Chondrocyte (in vitro differentiated cells): ENCODE data around the gene LRRC49. TPM values are rescaled to one million over a fixed set of nuclear protein-coding genes. Genes with fewer than 3 reads are reported as not detected.
"Not testable (repeated sequence)": the region's sequence is repeated elsewhere in the genome, so short reads cannot be mapped to it uniquely, and the experiment has no call there.

Experiments used
- DNase-seq: peaks from one replicate; pipeline ENCODE4 v3.0.0; 2021; ENCODE audit warnings: mixed read lengths, low spot score
- H3K27ac Mint-ChIP-seq: one replicate; pipeline ENCODE4 v1.8.0; 2021; ENCODE audit warnings: mild to moderate bottlenecking, moderate library complexity, mixed read lengths; ENCODE audit not compliant: unreplicated experiment
- H3K27me3 Mint-ChIP-seq: 2 replicates; pipeline ENCODE4 v1.8.0; 2021; ENCODE audit warnings: low read depth, mixed read lengths
- H3K36me3 Mint-ChIP-seq: 2 replicates; pipeline ENCODE4 v1.8.0; 2021; ENCODE audit warnings: low read depth, mixed read lengths
- H3K4me1 Mint-ChIP-seq: 2 replicates; pipeline ENCODE4 v1.8.0; 2021; ENCODE audit warnings: low read depth, mild to moderate bottlenecking, mixed read lengths
- H3K4me3 Mint-ChIP-seq: one replicate; pipeline ENCODE4 v1.8.0; 2021; ENCODE audit warnings: mild to moderate bottlenecking, moderate library complexity, mixed read lengths; ENCODE audit not compliant: unreplicated experiment
- H3K9me3 Mint-ChIP-seq: 2 replicates; pipeline ENCODE4 v1.8.0; 2021; ENCODE audit warnings: low read depth, mixed read lengths
- total RNA-seq: library from RNA; stranded (reverse); gene quantifications from 3 replicates; pipeline ENCODE4 v1.2.1, GENCODE V29; 2021
- TF ChIP-seq, protein P1 (sequence below): fragments of 200-600 bp; sonication (generic); IDR thresholded peaks from 2 replicates; pipeline ENCODE4 v1.5.0; 2021; ENCODE audit warnings: antibody characterized with exemption, mild to moderate bottlenecking, moderate library complexity

Gene LRRC49
- total RNA-seq, 1 donor from 2014 or later = 8.8 TPM

DNA sequence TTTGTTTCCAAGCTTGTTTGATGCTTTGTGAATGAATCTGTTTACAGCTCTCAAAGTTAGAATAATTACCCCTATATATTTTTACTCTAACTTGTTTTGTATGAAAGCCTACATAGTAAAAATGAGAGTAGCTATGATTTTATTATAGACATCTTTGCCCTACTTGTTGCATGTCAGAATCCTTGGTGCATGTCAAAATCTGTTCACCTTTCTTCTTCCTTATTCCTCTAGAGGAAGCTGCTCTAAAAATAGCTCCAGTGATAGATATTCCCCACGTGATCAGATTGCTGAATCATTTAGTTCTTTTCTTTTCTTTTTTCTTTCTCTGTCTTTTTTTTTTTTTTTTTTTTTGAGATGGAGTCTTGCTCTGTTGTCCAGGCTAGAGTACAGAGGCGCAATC is 39.8 kb downstream of the LRRC49 start:
- no peak for DNase-seq
- Mint-ChIP-seq H3K4me3 (no peak overlapping the region), H3K27me3 (no peaks in the 10 kb centered on the region), H3K9me3 (peaks cover 3% of the 10 kb centered on the region), H3K36me3 (peaks cover 8% of the 10 kb centered on the region), H3K27ac (no peak overlapping the region), H3K4me1 (peaks cover 3% of the 10 kb centered on the region)
- TF ChIP-seq, protein P1, sequence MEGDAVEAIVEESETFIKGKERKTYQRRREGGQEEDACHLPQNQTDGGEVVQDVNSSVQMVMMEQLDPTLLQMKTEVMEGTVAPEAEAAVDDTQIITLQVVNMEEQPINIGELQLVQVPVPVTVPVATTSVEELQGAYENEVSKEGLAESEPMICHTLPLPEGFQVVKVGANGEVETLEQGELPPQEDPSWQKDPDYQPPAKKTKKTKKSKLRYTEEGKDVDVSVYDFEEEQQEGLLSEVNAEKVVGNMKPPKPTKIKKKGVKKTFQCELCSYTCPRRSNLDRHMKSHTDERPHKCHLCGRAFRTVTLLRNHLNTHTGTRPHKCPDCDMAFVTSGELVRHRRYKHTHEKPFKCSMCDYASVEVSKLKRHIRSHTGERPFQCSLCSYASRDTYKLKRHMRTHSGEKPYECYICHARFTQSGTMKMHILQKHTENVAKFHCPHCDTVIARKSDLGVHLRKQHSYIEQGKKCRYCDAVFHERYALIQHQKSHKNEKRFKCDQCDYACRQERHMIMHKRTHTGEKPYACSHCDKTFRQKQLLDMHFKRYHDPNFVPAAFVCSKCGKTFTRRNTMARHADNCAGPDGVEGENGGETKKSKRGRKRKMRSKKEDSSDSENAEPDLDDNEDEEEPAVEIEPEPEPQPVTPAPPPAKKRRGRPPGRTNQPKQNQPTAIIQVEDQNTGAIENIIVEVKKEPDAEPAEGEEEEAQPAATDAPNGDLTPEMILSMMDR = no peak

DNA sequence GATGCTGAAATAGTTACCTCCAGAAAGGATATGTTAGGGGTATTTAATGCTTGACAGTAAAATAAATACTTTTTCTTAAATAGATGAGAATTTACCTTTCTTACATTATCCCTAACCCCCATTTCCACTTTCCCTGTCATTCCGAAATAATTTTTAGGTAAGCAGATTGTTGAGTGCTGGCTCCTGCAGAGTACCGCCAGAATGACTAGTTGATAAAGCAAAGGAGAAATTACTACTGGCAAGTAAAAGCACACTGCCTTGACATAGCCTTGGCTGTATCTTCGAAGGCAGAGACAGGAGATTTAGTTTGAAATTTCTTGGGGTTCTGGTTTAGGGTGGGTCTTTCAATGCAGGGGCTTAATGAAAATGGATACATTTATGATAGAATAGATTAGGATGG is 40.8 kb downstream of the LRRC49 start:
- Mint-ChIP-seq H3K9me3 (peaks cover 3% of the 10 kb centered on the region), H3K4me3 (no peak overlapping the region), H3K27me3 (no peaks in the 10 kb centered on the region), H3K36me3 (peaks cover 6% of the 10 kb centered on the region), H3K4me1 (peaks cover 3% of the 10 kb centered on the region), H3K27ac (no peak overlapping the region)
- no peak for DNase-seq
- TF ChIP-seq, protein P1 = no peak

DNA sequence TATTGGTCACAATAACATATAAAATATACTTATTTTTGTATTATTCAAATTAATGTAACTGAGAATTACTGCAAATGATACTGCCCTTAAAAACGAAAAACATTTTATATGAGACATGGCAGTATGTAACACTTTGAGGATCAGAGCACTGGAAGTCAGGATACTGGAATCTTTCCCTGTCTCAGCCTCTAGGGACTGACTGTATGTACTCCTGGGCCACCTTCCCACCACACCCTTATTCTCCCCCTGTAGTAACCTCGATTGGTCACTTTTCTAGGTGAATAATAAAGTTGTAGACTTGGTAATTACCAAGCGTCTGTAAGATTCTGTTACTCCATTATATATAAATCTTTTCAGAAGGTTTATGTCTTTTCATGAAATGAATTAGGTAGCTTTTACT is 43.0 kb downstream of the LRRC49 start:
- no peaks in the 10 kb centered on the region for H3K27me3 Mint-ChIP-seq
- H3K27ac Mint-ChIP-seq = no peak overlapping the region
- no peaks in the 10 kb centered on the region for H3K9me3 Mint-ChIP-seq
- no peak overlapping the region for H3K4me3 Mint-ChIP-seq
- TF ChIP-seq, protein P1 = no peak
- H3K4me1 Mint-ChIP-seq = peaks cover 3% of the 10 kb centered on the region
- no peak for DNase-seq
- no peaks in the 10 kb centered on the region for H3K36me3 Mint-ChIP-seq

DNA sequence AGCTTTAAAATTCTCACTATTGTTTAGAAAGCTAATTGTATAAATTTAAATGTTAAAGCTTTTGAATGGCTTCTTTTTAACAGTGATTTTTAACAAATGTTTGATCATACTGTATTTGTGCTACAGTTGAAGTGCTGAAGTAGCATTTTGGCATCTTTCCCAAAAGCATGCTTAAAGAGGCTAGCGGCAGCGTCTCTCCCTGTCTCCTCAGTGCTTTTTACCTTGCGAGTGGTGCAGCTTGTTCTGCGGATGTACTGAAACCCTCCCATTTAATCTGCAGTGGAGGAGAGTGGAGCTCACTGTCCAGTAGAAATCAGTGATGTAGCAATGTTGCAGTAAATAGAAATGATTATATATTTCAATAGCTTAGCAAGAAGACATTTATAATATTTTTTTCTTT is 43.7 kb downstream of the LRRC49 start:
- Mint-ChIP-seq H3K9me3 (no peaks in the 10 kb centered on the region), H3K4me3 (no peak overlapping the region), H3K4me1 (peaks cover 3% of the 10 kb centered on the region), H3K36me3 (no peaks in the 10 kb centered on the region), H3K27me3 (no peaks in the 10 kb centered on the region), H3K27ac (no peak overlapping the region)
- TF ChIP-seq, protein P1 = no peak
- no peak for DNase-seq

DNA sequence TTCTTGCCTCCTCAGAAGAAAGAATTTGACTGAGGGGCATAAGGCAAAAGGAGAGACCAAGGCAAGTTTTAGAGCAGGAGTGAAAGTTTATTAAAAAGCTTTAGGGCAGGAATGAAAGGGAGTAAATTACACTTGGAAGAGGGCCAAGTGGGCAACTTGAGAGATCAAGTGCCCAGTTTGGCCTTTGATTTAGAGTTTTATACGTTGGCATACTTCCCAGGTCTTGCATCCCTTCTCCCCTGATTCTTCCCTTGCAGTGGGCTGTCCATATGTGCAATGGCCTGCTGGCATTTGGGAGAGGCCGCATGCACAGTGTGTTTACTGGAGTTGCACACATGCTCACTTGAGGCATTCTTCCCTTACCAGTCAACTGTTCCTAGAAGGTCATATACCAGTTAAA is 50.7 kb downstream of the LRRC49 start:
- peaks cover 16% of the 10 kb centered on the region for H3K4me1 Mint-ChIP-seq
- DNase-seq, H3K36me3 Mint-ChIP-seq, H3K9me3 Mint-ChIP-seq, H3K27me3 Mint-ChIP-seq, H3K27ac Mint-ChIP-seq, H3K4me3 Mint-ChIP-seq: not testable (repeated sequence)
